ENCODE data around the gene OGDH.

- TF ChIP-seq REST (IDR thresholded peaks at IDR 0.05; ENCODE audit: low read depth) (no peak), POLR2A (IDR thresholded peaks at IDR 0.05; ENCODE audit: borderline replicate concordance, extremely low read depth, insufficient read depth, insufficient read length) (no peak), CTCF (IDR thresholded peaks at IDR 0.05 in 2 of 3, conservative IDR thresholded peaks at IDR 0.05 in 1 of 3; ENCODE audit: borderline replicate concordance in 1 of 3, insufficient read depth in 1 of 3, low read depth in 2 of 3, low read length in 2 of 3) (no peak), TCF7L2 (IDR thresholded peaks at IDR 0.05; ENCODE audit: borderline replicate concordance, extremely low read depth, insufficient read depth, insufficient read length) (no peak), YY1 (IDR thresholded peaks at IDR 0.05; ENCODE audit: extremely low read depth, insufficient replicate concordance, low read depth, low read length) (no peak), EZH2phosphoT487 (IDR thresholded peaks at IDR 0.05; ENCODE audit: borderline replicate concordance) (no peak), CEBPB (IDR thresholded peaks at IDR 0.05; ENCODE audit: low read depth) (no peak), EZH2 (IDR thresholded peaks at IDR 0.05) (no peak), RAD21 (IDR thresholded peaks at IDR 0.05; ENCODE audit: low read depth) (no peak), SP1 (IDR thresholded peaks at IDR 0.05; ENCODE audit: low read depth) (no peak), ATF3 (IDR thresholded peaks at IDR 0.05) (no peak)
Observed at GRCh38 chr7:44615793-44616192, 9.4 kb downstream of the OGDH start.

Measured in HCT116 (cell line).